OCI-LY7 (cell line): ENCODE measurements around the gene KRTAP5-5.

ENCODE experiments used
- EZH2phosphoT487 ChIP-seq: fragments of 200-600 bp; sonication (generic); IDR thresholded peaks from 2 replicates; pipeline ENCODE4 v1.6.1; 2018; ENCODE audit warnings: low read depth, borderline replicate concordance, mild to moderate bottlenecking, mixed run types, antibody characterized with exemption, low read length, moderate library complexity, mixed read lengths
- TF ChIP-seq, protein P1 (sequence below): fragments of 200-600 bp; sonication (generic); conservative IDR thresholded peaks from 2 replicates; pipeline ENCODE4 v1.5.1; 2014; ENCODE audit warnings: mild to moderate bottlenecking, antibody characterized with exemption, low read length, moderate library complexity, mixed read lengths

DNA sequence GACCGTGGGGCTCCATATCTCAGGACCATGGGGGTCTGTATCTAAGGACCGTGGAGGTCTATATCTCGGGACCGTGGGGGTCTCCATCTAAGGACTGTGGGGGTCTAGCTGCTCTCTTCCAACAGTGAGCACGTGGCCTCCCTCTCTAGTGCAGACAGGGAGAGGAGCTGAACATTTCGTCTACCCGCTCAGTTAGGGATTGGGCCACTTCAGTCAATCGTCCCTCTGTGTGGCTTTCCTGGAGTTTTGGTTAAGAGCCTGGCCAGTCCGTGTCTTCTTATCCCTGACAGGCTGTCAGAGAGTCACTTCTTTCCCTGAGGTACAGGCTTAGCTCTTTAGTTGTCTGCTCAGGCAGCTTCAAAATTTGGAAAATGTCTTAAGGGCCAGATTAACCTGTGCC is 47.6 kb upstream of the KRTAP5-5 start:
- TF ChIP-seq, protein P1, sequence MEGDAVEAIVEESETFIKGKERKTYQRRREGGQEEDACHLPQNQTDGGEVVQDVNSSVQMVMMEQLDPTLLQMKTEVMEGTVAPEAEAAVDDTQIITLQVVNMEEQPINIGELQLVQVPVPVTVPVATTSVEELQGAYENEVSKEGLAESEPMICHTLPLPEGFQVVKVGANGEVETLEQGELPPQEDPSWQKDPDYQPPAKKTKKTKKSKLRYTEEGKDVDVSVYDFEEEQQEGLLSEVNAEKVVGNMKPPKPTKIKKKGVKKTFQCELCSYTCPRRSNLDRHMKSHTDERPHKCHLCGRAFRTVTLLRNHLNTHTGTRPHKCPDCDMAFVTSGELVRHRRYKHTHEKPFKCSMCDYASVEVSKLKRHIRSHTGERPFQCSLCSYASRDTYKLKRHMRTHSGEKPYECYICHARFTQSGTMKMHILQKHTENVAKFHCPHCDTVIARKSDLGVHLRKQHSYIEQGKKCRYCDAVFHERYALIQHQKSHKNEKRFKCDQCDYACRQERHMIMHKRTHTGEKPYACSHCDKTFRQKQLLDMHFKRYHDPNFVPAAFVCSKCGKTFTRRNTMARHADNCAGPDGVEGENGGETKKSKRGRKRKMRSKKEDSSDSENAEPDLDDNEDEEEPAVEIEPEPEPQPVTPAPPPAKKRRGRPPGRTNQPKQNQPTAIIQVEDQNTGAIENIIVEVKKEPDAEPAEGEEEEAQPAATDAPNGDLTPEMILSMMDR = no peak
- TF ChIP-seq EZH2phosphoT487 = no peak
